ENCODE measurements around the gene NUSAP1. TPM values are rescaled to one million over a fixed set of nuclear protein-coding genes. Genes with fewer than 3 reads are reported as not detected.
"Not testable (repeated sequence)": the region's sequence is repeated elsewhere in the genome, so short reads cannot be mapped to it uniquely, and the experiment has no call there.

NUSAP1 gene
- total and polyA plus RNA-seq, 2 of the 4 experiments (the other 2 are of a cell fraction) = 59.2 to 123 TPM

GRCh38 chr15:41383974-41384749 is 51.5 kb downstream of the NUSAP1 start:
- H3K4me3 ChIP-seq (ENCODE audit: insufficient read depth, low read depth, low read length); intact Hi-C loops (cut with micrococcal nuclease); H3K9me1 ChIP-seq (ENCODE audit: insufficient read depth, low read length); H3K4me2 ChIP-seq (ENCODE audit: low read depth, low read length); H4K8ac ChIP-seq (ENCODE audit: low read depth in 2 of 2, low read length in 2 of 2); H3K36me3 ChIP-seq (ENCODE audit: control insufficient read depth, insufficient read depth, low read length); H3K14ac ChIP-seq (replicated peaks; ENCODE audit: low read depth, low read length); dilution Hi-C loops (cut with HindIII; ENCODE audit: low sequenced_read_pairs, unreplicated experiment); POLR2A ChIA-PET (ENCODE audit: unreplicated experiment); H2AFZ ChIP-seq (replicated peaks; ENCODE audit: low read length, poor library complexity); H4K91ac ChIP-seq (ENCODE audit: insufficient read depth, low read depth, low read length); H3K18ac ChIP-seq (ENCODE audit: low read depth, low read length); H2BK5ac ChIP-seq (ENCODE audit: low read depth, low read length, poor library complexity, severe bottlenecking); H2BK20ac ChIP-seq (ENCODE audit: low read depth, low read length); ATAC-seq (ENCODE audit: low read depth); H3K9ac ChIP-seq (ENCODE audit: low read depth, low read length); H3K79me1 ChIP-seq (ENCODE audit: low read depth in 1 of 2, low read length in 2 of 2); H3K4me1 ChIP-seq (ENCODE audit: control insufficient read depth, insufficient read depth, low read length); H3K27ac ChIP-seq (ENCODE audit: insufficient read depth, low read length); H3K9me3 ChIP-seq (ENCODE audit: control insufficient read depth, insufficient read depth, low read length); CTCF ChIA-PET; H3K27me3 ChIP-seq (ENCODE audit: control insufficient read depth, insufficient read depth, low read length); BruUV-seq (replicated peaks); H2AK9ac ChIP-seq (replicated peaks; ENCODE audit: low read depth, low read length, poor library complexity); H4K5ac ChIP-seq (ENCODE audit: low read depth, low read length); H3K23ac ChIP-seq (ENCODE audit: low read depth, low read length); H3K56ac ChIP-seq (ENCODE audit: extremely low read depth, insufficient read depth, low read length); in situ Hi-C loops (cut with MboI; ENCODE audit: low sequenced_read_pairs); H4K20me1 ChIP-seq (ENCODE audit: insufficient read depth, low read length); H3K4ac ChIP-seq (ENCODE audit: low read depth, low read length); H2BK120ac ChIP-seq (ENCODE audit: low read depth, low read length); DNase-seq; H2AK5ac ChIP-seq (ENCODE audit: low read depth, low read length); H2BK15ac ChIP-seq (ENCODE audit: low read depth, low read length): not testable (repeated sequence)
- 100% methylated on average over 2 of the region's 9 CpGs; no CpG with 5 or more reads in 1 of the 2 experiments for whole genome bisulfite sequencing, 2 experiments (ENCODE audit: extremely low coverage in 2 of 2, insufficient read length in 1 of 2)
